ENCODE data around the gene RBCK1. TPM values are rescaled to one million over a fixed set of nuclear protein-coding genes. Genes with fewer than 3 reads are reported as not detected.

RBCK1 gene
- total RNA-seq, 1 donor from 2014 or later, result 65.2 TPM

DNA sequence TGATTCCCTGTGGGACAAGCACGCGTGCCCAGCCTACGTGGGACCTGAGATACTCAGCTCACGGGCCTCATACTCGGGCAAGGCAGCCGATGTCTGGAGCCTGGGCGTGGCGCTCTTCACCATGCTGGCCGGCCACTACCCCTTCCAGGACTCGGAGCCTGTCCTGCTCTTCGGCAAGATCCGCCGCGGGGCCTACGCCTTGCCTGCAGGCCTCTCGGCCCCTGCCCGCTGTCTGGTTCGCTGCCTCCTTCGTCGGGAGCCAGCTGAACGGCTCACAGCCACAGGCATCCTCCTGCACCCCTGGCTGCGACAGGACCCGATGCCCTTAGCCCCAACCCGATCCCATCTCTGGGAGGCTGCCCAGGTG is 11.9 kb upstream of the RBCK1 start:
- DNase-seq (ENCODE audit: low read depth, low spot score), result no peak
- no peaks in the 10 kb centered on the region for H3K9me3 Mint-ChIP-seq
- no peak overlapping the region for H3K27ac Mint-ChIP-seq (ENCODE audit: unreplicated experiment)
- H3K4me3 Mint-ChIP-seq, result no peak overlapping the region
- H3K27me3 Mint-ChIP-seq (ENCODE audit: low read depth), result no peaks in the 10 kb centered on the region
- TF ChIP-seq, protein P1, sequence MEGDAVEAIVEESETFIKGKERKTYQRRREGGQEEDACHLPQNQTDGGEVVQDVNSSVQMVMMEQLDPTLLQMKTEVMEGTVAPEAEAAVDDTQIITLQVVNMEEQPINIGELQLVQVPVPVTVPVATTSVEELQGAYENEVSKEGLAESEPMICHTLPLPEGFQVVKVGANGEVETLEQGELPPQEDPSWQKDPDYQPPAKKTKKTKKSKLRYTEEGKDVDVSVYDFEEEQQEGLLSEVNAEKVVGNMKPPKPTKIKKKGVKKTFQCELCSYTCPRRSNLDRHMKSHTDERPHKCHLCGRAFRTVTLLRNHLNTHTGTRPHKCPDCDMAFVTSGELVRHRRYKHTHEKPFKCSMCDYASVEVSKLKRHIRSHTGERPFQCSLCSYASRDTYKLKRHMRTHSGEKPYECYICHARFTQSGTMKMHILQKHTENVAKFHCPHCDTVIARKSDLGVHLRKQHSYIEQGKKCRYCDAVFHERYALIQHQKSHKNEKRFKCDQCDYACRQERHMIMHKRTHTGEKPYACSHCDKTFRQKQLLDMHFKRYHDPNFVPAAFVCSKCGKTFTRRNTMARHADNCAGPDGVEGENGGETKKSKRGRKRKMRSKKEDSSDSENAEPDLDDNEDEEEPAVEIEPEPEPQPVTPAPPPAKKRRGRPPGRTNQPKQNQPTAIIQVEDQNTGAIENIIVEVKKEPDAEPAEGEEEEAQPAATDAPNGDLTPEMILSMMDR (conservative IDR thresholded peaks at IDR 0.05), result no peak
- H3K4me1 Mint-ChIP-seq, result peaks cover 10% of the 10 kb centered on the region
- peaks cover 2% of the 10 kb centered on the region for H3K36me3 Mint-ChIP-seq (ENCODE audit: low read depth)

DNA sequence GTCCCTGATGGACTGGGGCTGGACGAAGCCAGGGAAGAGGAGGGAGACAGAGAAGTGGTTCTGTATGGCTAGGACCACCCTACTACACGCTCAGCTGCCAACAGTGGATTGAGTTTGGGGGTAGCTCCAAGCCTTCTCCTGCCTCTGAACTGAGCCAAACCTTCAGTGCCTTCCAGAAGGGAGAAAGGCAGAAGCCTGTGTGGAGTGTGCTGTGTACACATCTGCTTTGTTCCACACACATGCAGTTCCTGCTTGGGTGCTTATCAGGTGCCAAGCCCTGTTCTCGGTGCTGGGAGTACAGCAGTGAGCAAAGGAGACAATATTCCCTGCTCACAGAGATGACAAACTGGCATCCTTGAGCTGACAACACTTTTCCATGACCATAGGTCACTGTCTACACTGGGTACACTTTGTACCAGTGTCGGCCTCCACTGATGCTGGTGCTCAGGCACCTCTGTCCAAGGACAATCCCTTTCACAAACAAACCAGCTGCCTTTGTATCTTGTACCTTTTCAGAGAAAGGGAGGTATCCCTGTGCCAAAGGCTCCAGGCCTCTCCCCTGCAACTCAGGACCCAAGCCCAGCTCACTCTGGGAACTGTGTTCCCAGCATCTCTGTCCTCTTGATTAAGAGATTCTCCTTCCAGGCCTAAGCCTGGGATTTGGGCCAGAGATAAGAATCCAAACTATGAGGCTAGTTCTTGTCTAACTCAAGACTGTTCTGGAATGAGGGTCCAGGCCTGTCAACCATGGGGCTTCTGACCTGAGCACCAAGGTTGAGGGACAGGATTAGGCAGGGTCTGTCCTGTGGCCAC is 11.3 kb upstream of the RBCK1 start:
- no peak for DNase-seq (ENCODE audit: low read depth, low spot score)
- no peak overlapping the region for H3K4me3 Mint-ChIP-seq
- no peak overlapping the region for H3K27ac Mint-ChIP-seq (ENCODE audit: unreplicated experiment)
- no peaks in the 10 kb centered on the region for H3K27me3 Mint-ChIP-seq (ENCODE audit: low read depth)
- H3K36me3 Mint-ChIP-seq (ENCODE audit: low read depth), result peaks cover 2% of the 10 kb centered on the region
- TF ChIP-seq, protein P1 (conservative IDR thresholded peaks at IDR 0.05), result no peak
- H3K9me3 Mint-ChIP-seq, result no peaks in the 10 kb centered on the region
- H3K4me1 Mint-ChIP-seq, result peaks cover 13% of the 10 kb centered on the region

DNA sequence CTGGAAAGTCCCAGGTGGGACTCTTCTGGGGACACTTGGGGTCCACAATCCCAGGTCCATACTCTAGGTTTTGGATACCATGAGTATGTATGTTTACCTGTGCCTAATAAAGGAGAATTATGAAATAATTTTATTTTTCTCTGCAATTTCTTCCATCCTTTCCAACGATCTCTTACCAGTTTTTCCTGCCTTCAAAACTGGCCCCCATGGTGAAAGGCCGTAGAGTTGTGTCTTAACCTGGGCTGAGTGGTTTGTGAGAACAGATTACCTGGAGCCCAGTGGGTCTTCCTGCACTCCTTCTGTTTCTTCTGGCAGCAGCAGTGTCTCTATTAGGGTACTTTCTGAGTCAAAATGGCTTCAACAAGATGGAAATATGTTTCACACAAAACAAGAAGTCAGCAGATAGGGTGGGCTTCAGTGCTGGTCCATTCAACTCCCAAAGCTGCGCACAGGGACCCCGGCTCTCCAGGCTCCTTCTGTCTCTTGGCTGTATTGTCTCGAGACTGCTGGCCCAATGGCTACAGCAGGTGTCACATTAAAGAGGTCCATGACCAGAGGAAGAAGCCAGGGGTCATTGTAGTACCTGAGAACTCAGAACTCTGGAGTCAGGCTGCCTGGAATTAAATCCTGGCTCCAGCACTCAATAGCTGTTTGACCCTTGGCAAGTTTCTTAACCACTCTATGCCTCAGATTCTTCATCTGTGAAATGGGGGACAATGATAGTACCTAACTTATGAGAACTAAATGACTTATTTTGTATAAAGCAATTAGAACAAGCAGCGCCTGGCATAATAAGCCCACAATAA is 10.5 kb upstream of the RBCK1 start:
- no peaks in the 10 kb centered on the region for H3K27me3 Mint-ChIP-seq (ENCODE audit: low read depth)
- DNase-seq (ENCODE audit: low read depth, low spot score), result no peak

DNA sequence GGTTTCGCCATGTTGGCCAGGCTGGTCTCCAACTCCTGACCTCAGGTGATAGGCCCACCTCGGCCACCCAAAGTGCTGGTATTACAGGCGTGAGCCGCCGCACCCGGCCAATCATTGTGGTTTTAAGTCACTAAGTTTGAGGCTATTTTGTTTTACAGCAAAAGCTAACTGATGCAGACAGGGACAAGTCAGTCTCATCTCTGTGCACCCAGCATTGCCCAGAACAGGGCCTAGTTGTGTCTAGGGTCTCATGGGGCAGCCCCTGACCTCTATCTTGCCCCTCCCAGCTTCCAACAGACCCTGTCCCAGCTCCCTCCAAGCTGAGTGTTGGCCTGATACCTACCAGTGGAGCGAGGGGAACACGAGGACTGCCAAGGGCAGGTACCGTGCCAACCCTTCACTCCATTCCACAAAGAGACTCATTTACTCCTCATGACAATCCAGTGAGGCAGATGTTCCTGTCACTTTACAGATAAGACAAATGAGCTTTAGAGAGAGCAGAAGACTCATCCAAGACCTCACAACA is 8.9 kb upstream of the RBCK1 start:
- Mint-ChIP-seq H3K4me1 (peaks cover 13% of the 10 kb centered on the region), H3K27me3 (ENCODE audit: low read depth) (no peaks in the 10 kb centered on the region), H3K4me3 (no peak overlapping the region), H3K9me3 (peaks cover 3% of the 10 kb centered on the region), H3K36me3 (ENCODE audit: low read depth) (peaks cover 2% of the 10 kb centered on the region), H3K27ac (ENCODE audit: unreplicated experiment) (peak overlapping the region; percentile 27)
- DNase-seq (ENCODE audit: low read depth, low spot score), result no peak
- TF ChIP-seq, protein P1 (conservative IDR thresholded peaks at IDR 0.05), result no peak

More for the DNA sequence above, 10.5 kb upstream of the RBCK1 start:
- TF ChIP-seq, protein P1 (conservative IDR thresholded peaks at IDR 0.05), result no peak
- H3K4me1 Mint-ChIP-seq, result peaks cover 13% of the 10 kb centered on the region
- peaks cover 2% of the 10 kb centered on the region for H3K36me3 Mint-ChIP-seq (ENCODE audit: low read depth)
- no peaks in the 10 kb centered on the region for H3K9me3 Mint-ChIP-seq
- H3K27ac Mint-ChIP-seq (ENCODE audit: unreplicated experiment), result no peak overlapping the region
- H3K4me3 Mint-ChIP-seq, result no peak overlapping the region

DNA sequence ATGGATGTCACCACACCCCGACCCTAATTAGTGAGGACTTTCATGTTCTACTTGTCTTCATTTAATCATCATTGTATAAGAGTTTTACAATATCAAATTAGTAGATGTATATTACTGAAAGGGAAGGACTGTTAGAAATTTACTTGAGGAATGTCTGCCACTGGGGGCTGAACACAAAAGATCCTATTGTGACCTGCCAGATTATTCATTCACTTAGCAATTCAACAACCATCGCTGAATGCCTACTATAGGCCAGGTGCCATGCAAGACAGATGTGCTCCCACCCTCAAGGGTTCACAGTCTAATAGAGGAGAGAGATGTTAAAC is 8.0 kb upstream of the RBCK1 start:
- no peak overlapping the region for H3K27ac Mint-ChIP-seq (ENCODE audit: unreplicated experiment)
- H3K4me3 Mint-ChIP-seq, result peak overlapping the region; percentile 7
- no peaks in the 10 kb centered on the region for H3K27me3 Mint-ChIP-seq (ENCODE audit: low read depth)
- DNase-seq (ENCODE audit: low read depth, low spot score), result no peak
- peaks cover 3% of the 10 kb centered on the region for H3K9me3 Mint-ChIP-seq
- peaks cover 13% of the 10 kb centered on the region for H3K4me1 Mint-ChIP-seq
- H3K36me3 Mint-ChIP-seq (ENCODE audit: low read depth), result peaks cover 2% of the 10 kb centered on the region
- TF ChIP-seq, protein P1 (conservative IDR thresholded peaks at IDR 0.05), result no peak

All from neural crest cell (in vitro differentiated cells).